Measurements from ENCODE around the gene FAAH2.
"Not testable (repeated sequence)": the region's sequence is repeated elsewhere in the genome, so short reads cannot be mapped to it uniquely, and the experiment has no call there.

Gene FAAH2

DNA sequence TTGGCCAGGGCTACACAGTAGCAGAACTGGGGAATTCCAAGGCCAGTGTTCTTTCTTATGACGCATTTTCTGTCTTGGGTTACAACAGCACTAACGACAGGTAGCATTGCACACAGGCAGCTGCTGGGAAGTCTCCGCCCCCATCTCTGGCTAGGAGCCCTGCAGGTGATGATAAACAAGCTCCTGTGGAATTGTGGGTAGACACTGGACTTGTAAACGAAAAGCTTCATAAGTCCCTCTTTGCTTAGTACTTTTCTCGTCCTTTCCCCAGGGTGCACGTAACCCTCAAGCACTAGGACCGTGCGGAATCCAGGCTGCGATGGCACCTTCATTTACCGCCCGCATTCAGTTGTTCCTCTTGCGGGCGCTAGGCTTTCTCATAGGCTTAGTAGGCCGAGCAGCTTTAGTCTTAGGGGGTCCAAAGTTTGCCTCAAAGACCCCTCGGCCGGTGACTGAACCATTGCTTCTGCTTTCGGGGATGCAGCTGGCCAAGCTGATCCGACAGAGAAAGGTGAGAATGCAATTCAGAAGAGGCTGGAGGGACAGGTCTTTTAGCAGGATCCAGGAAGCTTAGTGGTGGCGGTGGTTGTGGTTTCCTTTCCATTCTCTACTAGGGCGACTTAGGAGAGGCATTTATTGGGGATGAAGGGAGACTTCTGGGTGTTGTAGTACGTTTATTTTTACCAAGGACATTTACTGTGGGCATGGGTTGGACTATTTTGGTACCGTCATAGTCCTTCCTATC, at the start of gene FAAH2:
FAAH2 (plus strand) TSS at position 200 of the 745 bp plus-strand sequence; CDS start at position 320, 120 bp downstream.
- peak; percentile 81 for DNase-seq

DNA sequence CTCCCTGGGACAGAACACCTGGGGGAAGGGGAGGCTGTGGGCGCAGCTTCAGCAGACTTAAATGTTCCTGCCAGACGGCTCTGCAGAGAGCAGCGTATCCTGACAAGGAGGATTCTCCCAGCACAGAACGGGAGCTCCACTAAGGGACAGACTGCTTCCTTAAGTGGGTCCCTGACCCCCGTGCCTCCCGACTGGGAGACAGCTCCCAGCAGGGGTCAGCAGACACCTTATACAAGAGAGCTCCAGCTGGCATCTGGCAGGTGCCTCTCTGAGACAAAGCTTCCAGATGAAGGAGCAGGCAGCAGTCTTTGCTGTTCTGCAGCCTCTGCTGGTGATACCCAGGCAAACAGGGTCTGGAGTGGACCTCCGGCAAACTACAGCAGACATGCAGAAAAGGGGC, 44.5 kb upstream of the FAAH2 start:
- no peak for DNase-seq

GRCh38 chrX:57251965-57252364, 34.5 kb upstream of the FAAH2 start:
- DNase-seq: no peak

GRCh38 chrX:57265126-57265525, 21.4 kb upstream of the FAAH2 start:
- DNase-seq: no peak

DNA sequence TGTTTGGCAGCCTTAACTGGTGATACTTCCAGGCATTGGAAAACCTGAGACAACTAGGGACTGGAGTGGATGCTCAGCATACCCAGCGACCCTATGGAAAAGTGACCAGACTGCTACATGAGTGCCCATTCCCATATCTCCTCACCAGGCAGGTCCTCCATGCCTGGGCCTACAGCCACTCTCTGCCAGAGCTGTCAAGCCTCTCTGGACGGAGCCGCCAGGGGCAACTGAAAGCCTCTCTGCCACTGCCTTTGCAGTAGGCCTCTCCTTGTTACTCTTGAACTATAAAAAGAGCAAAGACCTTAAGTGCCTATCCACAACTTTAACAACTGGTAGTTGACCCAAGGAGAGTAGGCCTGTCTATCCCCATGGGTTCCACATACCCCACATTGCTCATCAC, 20.2 kb upstream of the FAAH2 start:
- no peak for DNase-seq

DNA sequence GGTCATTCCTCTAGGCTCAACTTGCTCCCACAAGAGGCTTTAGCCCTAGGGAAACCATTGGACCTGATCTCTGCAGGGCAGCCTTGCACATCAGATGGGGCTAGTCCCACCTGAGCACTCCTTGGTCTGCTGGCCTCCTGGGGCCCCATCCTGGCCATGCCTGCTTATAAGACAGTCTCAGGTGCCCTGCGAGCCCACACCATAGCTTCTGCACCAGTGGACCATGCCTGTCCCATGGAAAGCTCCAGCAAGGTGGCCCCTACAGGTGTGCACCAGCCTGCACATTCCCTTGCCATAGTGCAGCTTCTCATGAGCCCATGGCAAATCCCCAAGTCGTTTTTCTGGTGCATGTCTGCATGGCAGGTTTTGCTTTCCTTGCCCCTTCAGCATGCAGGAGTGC, 19.6 kb upstream of the FAAH2 start:
- no peak for DNase-seq

DNA sequence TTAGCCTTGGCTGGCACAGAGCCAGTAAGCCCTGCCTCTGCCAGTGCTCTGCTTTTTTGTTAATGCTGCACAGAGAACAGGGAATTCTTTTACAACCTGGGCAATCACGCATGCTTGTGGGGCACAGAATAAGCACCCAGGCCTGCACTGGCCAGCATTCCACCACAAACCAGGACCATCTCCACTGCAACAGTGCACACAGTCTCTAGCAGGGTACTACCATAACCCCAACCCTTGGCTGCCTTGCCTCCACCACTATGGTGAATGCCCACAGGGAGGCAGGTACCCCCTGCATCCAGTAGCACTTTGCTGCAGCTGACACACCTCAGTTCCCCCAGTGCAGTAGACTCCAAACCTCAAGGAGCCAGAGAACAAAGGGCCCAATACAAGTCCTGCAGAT, 19.2 kb upstream of the FAAH2 start:
- no peak for DNase-seq

GRCh38 chrX:57270980-57271379, 15.5 kb upstream of the FAAH2 start:
- DNase-seq: no peak

DNA sequence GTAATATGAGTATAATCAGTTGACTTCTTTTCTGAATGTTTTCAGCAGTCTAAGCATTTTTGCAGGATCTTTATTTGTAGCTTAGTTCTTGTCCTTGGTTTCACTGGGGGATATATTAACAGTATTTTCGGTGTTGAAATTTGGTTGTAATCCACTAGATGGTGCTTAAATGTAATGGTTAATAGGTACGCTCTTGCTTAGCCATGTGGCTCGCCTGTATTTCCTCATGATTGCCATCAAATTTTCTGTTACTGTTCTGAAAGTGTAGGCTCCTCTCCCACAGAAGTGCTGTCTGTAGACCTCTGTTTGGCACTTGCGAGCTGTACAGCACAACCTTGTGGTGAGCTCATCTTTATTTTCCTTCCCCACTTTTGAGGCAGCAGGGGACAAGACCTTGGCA, 3.9 kb upstream of the FAAH2 start:
- no peak for DNase-seq

- no peak for DNase-seq
Observed at GRCh38 chrX:57285001-57285400, 1.5 kb upstream of the FAAH2 start.

DNA sequence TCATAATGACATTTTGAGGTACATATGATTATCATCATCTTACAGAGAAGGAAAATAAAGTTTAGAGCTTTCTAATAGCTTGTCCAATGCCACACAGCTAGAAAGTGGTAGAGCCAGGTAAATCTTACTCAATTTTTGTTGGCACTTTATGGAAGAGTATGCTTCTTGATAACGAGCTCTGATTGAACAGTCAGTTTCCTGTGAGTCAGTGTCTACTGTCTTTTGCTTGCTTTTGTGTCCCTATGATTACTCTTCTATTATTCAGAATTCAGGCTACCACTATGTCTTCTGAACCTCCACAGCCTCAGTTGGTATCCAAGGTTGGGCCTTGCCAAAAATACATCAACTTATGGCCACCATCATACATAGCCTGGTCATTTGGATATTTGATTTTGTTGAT, 2.6 kb downstream of the FAAH2 start:
- DNase-seq: no peak

- no peak for DNase-seq
Observed at GRCh38 chrX:57294961-57295360, 8.5 kb downstream of the FAAH2 start.

DNA sequence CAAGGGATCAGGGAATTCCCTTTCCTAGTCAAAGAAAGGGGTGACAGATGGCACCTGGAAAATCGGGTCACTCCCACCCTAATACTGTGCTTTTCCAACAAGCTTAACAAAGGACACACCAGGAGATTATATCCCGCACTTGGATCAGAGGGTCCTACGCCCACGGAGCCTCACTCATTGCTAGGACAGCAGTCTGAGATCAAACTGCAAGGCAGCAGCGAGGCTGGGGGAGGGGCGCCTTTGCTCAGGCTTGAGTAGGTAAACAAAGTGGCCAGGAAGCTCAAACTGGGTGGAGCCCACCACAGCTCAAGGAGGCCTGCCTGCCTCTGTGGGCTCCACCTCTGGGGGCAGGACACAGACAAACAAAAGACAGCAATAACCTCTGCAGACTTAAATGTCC, 9.2 kb downstream of the FAAH2 start:
- DNase-seq: not testable (repeated sequence)

DNA sequence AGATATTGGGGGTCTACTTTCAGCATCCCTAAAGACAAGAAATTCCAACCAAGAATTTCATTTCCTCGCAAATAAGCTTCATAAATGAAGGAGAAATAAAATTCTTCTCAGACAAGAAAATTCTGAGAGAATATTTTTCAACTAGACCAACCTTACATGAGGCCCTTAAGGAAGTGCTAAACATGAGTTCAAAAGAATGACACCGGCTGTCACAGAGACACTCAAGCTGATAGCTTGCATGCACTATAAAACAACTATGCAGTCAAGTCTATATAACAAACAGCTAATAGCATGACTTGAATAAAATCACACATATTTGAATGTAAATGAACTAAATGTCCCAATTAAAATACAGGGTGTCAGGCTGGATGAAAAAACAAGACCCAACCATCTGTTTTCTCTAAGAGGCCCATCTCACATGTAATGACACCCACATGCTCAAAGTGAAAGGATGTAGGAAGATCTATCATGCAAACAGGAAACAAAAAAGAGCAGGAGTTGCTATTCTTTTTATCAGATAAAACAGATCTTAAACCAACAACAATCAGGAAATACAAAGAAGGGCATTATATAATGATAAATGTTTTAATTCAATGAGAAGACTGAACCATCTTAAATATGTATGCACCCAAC, 27.2 kb downstream of the FAAH2 start:
- DNase-seq: no peak

GRCh38 chrX:57329008-57329407, 42.5 kb downstream of the FAAH2 start:
- DNase-seq: no peak

DNA sequence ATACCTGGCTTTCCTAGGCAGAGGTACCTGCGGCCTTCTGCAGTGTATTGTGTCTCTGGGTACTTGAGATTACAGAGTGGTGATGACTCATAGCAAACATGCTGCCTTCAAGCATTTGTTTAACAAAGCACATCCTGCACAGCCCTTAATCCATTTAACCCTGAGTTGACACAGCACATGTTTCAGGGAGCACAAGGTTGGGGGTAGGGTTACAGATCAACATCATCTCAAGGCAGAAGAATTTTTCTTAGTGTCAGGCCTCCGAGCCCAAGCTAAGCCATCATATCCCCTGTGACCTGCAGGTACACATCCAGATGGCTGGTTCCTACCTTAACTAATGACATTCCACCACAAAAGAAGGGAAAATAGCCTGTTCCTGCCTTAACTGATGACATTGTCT, 49.3 kb downstream of the FAAH2 start:
- DNase-seq: not testable (repeated sequence)

GRCh38 chrX:57353472-57354132, 67.1 kb downstream of the FAAH2 start:
- DNase-seq: no peak

GRCh38 chrX:57364145-57364544, 77.6 kb downstream of the FAAH2 start:
- DNase-seq: no peak

DNA sequence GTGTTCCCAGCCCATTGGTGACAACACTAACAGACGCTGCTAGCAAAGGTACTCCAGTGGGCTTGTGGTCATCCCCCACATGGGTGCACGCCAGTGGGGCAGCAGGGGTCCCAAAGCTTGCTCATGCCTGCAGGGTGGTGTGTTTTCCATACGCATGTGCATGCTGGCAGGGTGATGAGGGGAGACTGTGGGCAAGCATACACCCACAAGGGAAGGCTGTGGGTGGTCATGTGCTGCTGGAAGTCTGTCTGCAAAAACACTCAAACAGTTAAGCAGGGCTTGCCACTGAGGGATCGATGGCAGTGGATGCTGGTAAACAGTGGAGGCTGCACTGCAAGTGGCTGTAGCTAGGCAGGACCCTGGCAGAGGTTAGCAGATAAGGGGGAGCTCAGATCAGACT, 79.9 kb downstream of the FAAH2 start:
- DNase-seq: no peak

DNA sequence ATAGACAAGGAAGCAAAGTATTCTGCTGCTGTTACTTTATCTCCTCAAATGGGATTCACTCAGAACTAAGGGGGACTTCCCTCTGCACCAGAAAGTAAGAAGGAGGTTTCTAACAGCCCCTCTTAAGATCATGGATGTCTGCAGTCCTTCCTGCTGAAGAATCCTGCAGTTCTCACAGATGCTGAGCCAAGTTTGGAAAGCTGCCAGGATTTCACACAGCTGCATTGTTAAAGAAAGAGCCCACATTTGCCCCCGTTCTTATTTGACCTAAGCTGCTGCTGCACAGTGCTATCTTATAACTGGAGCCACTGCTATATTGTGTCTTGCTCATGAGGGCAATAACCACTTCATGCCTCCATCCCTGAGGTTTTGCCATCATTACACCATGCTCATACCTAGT, 81.1 kb downstream of the FAAH2 start:
- DNase-seq: peak; percentile 18

- no peak for DNase-seq
Observed at GRCh38 chrX:57368158-57368557, 81.7 kb downstream of the FAAH2 start.

- DNase-seq: no peak
Observed at GRCh38 chrX:57379296-57379695, 92.8 kb downstream of the FAAH2 start.

DNA sequence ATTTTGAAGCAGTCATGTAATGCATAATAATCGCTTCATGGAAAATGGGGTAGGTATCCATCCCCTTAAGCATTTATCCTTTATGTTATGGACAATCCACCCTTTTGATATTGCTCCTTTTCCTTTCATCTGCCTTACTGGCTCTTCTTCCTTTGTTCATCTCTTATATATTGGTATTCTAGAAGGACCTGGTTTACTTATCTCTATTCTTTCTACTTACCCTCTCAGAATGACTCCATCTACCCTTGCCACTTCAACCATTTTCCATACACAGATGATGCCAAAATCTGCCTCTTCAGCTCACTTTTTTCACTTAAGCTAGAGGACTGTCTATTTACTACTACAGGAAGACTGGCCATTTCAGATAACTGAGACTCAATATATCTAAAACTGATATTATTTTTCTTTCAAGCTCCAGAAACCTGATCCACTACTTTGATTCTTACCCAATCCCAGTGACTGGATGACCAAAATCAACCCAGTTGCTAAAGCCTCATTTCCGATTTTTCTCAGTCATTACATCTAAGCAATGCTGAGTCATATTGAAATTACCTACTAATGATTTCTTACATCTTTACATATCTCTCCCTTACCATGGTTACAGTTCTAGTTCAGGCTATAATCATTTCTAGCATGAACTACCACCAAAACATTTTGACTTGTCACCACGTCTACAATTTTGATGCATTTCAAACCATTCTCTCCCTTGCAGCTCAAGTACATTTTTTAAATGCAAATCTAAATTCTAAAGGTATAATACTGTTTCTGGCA, 93.7 kb downstream of the FAAH2 start:
- DNase-seq: no peak
